ENCODE data around the gene BRD8.
"Not testable (repeated sequence)": the region's sequence is repeated elsewhere in the genome, so short reads cannot be mapped to it uniquely, and the experiment has no call there.

BRD8 gene

GRCh38 chr5:138186002-138186447 lies 7.6 kb upstream of the BRD8 start:
- H3K27me3 Mint-ChIP-seq = no peaks in the 10 kb centered on the region
- DNase-seq (ENCODE audit: low spot score in 2 of 2) = no peak

GRCh38 chr5:138182808-138183207 lies 4.4 kb upstream of the BRD8 start:
- Mint-ChIP-seq H3K4me3 (no peak overlapping the region), H3K27me3 (no peaks in the 10 kb centered on the region), H3K27ac (ENCODE audit: low read depth) (no peak overlapping the region), H3K36me3 (ENCODE audit: insufficient read depth) (peaks cover 16% of the 10 kb centered on the region), H3K4me1 (no peaks in the 10 kb centered on the region), H3K9me3 (no peaks in the 10 kb centered on the region)
- DNase-seq (ENCODE audit: low spot score in 2 of 2) (no peak), ATAC-seq (replicated peaks; ENCODE audit: extremely low read depth, poor library complexity, severe bottlenecking) (no peak)

More at GRCh38 chr5:138186002-138186447, 7.6 kb upstream of the BRD8 start:
- no peaks in the 10 kb centered on the region for H3K9me3 Mint-ChIP-seq
- peaks cover 41% of the 10 kb centered on the region for H3K36me3 Mint-ChIP-seq (ENCODE audit: insufficient read depth)
- H3K4me1 Mint-ChIP-seq = no peaks in the 10 kb centered on the region
- no peak overlapping the region for H3K27ac Mint-ChIP-seq (ENCODE audit: low read depth)
- ATAC-seq (replicated peaks; ENCODE audit: extremely low read depth, poor library complexity, severe bottlenecking) = no peak
- no peak overlapping the region for H3K4me3 Mint-ChIP-seq

GRCh38 chr5:138180841-138181240 lies 2.4 kb upstream of the BRD8 start:
- Mint-ChIP-seq H3K4me3 (no peak overlapping the region), H3K36me3 (ENCODE audit: insufficient read depth) (peaks cover 4% of the 10 kb centered on the region), H3K9me3 (no peaks in the 10 kb centered on the region), H3K27me3 (no peaks in the 10 kb centered on the region), H3K27ac (ENCODE audit: low read depth) (no peak overlapping the region), H3K4me1 (no peaks in the 10 kb centered on the region)
- DNase-seq (ENCODE audit: low spot score in 2 of 2) = no peak
- ATAC-seq (replicated peaks; ENCODE audit: extremely low read depth, poor library complexity, severe bottlenecking) = no peak

GRCh38 chr5:138180183-138180782 lies 1.9 kb upstream of the BRD8 start:
- no peak overlapping the region for H3K27ac Mint-ChIP-seq (ENCODE audit: low read depth)
- H3K4me1 Mint-ChIP-seq = no peaks in the 10 kb centered on the region
- H3K27me3 Mint-ChIP-seq = no peaks in the 10 kb centered on the region
- DNase-seq (ENCODE audit: low spot score in 2 of 2) = no peak
- H3K9me3 Mint-ChIP-seq = no peaks in the 10 kb centered on the region
- H3K36me3 Mint-ChIP-seq (ENCODE audit: insufficient read depth) = peaks cover 2% of the 10 kb centered on the region
- no peak overlapping the region for H3K4me3 Mint-ChIP-seq
- no peak for ATAC-seq (replicated peaks; ENCODE audit: extremely low read depth, poor library complexity, severe bottlenecking)

GRCh38 chr5:138179277-138179857 lies 937 bp upstream of the BRD8 start:
- no peaks in the 10 kb centered on the region for H3K4me1 Mint-ChIP-seq
- no peak overlapping the region for H3K27ac Mint-ChIP-seq (ENCODE audit: low read depth)
- H3K9me3 Mint-ChIP-seq = no peaks in the 10 kb centered on the region
- H3K27me3 Mint-ChIP-seq = no peaks in the 10 kb centered on the region
- DNase-seq (ENCODE audit: low spot score in 2 of 2) = no peak
- H3K4me3 Mint-ChIP-seq = no peak overlapping the region
- no peak for ATAC-seq (replicated peaks; ENCODE audit: extremely low read depth, poor library complexity, severe bottlenecking)
- H3K36me3 Mint-ChIP-seq (ENCODE audit: insufficient read depth) = peaks cover 6% of the 10 kb centered on the region

GRCh38 chr5:138177941-138178515 lies 402 bp downstream of the BRD8 start:
- no peak overlapping the region for H3K4me3 Mint-ChIP-seq
- DNase-seq (ENCODE audit: low spot score in 2 of 2) (no peak), ATAC-seq (replicated peaks; ENCODE audit: extremely low read depth, poor library complexity, severe bottlenecking) (peak; percentile 35)
- H3K27ac Mint-ChIP-seq (ENCODE audit: low read depth) = no peak overlapping the region
- peaks cover 11% of the 10 kb centered on the region for H3K36me3 Mint-ChIP-seq (ENCODE audit: insufficient read depth)
- H3K27me3 Mint-ChIP-seq = no peaks in the 10 kb centered on the region
- no peaks in the 10 kb centered on the region for H3K9me3 Mint-ChIP-seq
- peaks cover 7% of the 10 kb centered on the region for H3K4me1 Mint-ChIP-seq

GRCh38 chr5:138170299-138170698 lies 8.1 kb downstream of the BRD8 start:
- DNase-seq (ENCODE audit: low spot score in 2 of 2) = no peak
- no peak overlapping the region for H3K4me3 Mint-ChIP-seq
- no peaks in the 10 kb centered on the region for H3K27me3 Mint-ChIP-seq
- no peak overlapping the region for H3K27ac Mint-ChIP-seq (ENCODE audit: low read depth)
- H3K4me1 Mint-ChIP-seq = peaks cover 12% of the 10 kb centered on the region
- H3K36me3 Mint-ChIP-seq (ENCODE audit: insufficient read depth) = peaks cover 73% of the 10 kb centered on the region
- H3K9me3 Mint-ChIP-seq = no peaks in the 10 kb centered on the region
- no peak for ATAC-seq (replicated peaks; ENCODE audit: extremely low read depth, poor library complexity, severe bottlenecking)

GRCh38 chr5:138169124-138169523 lies 9.3 kb downstream of the BRD8 start:
- DNase-seq (ENCODE audit: low spot score in 2 of 2) = no peak
- H3K27ac Mint-ChIP-seq (ENCODE audit: low read depth) = no peak overlapping the region
- no peak for ATAC-seq (replicated peaks; ENCODE audit: extremely low read depth, poor library complexity, severe bottlenecking)
- peaks cover 12% of the 10 kb centered on the region for H3K4me1 Mint-ChIP-seq
- no peaks in the 10 kb centered on the region for H3K27me3 Mint-ChIP-seq
- H3K9me3 Mint-ChIP-seq = no peaks in the 10 kb centered on the region
- H3K4me3 Mint-ChIP-seq = no peak overlapping the region
- H3K36me3 Mint-ChIP-seq (ENCODE audit: insufficient read depth) = peaks cover 79% of the 10 kb centered on the region

- H3K4me1 Mint-ChIP-seq = no peaks in the 10 kb centered on the region
- ATAC-seq (replicated peaks; ENCODE audit: extremely low read depth, poor library complexity, severe bottlenecking) (no peak), DNase-seq (ENCODE audit: low spot score in 2 of 2) (no peak)
- no peak overlapping the region for H3K27ac Mint-ChIP-seq (ENCODE audit: low read depth)
- peaks cover 93% of the 10 kb centered on the region for H3K36me3 Mint-ChIP-seq (ENCODE audit: insufficient read depth)
- H3K9me3 Mint-ChIP-seq = no peaks in the 10 kb centered on the region
- no peak overlapping the region for H3K4me3 Mint-ChIP-seq
- no peaks in the 10 kb centered on the region for H3K27me3 Mint-ChIP-seq
These were observed 14.7 kb downstream of the BRD8 start for GRCh38 chr5:138163721-138164120.

GRCh38 chr5:138160706-138161105 lies 17.7 kb downstream of the BRD8 start:
- H3K9me3 Mint-ChIP-seq = no peaks in the 10 kb centered on the region
- peaks cover 87% of the 10 kb centered on the region for H3K36me3 Mint-ChIP-seq (ENCODE audit: insufficient read depth)
- no peak overlapping the region for H3K4me3 Mint-ChIP-seq
- DNase-seq (ENCODE audit: low spot score in 2 of 2) (no peak), ATAC-seq (replicated peaks; ENCODE audit: extremely low read depth, poor library complexity, severe bottlenecking) (no peak)
- no peaks in the 10 kb centered on the region for H3K4me1 Mint-ChIP-seq
- H3K27me3 Mint-ChIP-seq = no peaks in the 10 kb centered on the region
- no peak overlapping the region for H3K27ac Mint-ChIP-seq (ENCODE audit: low read depth)

GRCh38 chr5:138159666-138160065 lies 18.8 kb downstream of the BRD8 start:
- ATAC-seq (replicated peaks; ENCODE audit: extremely low read depth, poor library complexity, severe bottlenecking) (no peak), DNase-seq (ENCODE audit: low spot score in 2 of 2) (no peak)
- Mint-ChIP-seq H3K27me3 (no peaks in the 10 kb centered on the region), H3K36me3 (ENCODE audit: insufficient read depth) (peaks cover 77% of the 10 kb centered on the region), H3K9me3 (no peaks in the 10 kb centered on the region), H3K4me1 (no peaks in the 10 kb centered on the region), H3K27ac (ENCODE audit: low read depth) (no peak overlapping the region), H3K4me3 (no peak overlapping the region)

GRCh38 chr5:138157626-138158025 lies 20.8 kb downstream of the BRD8 start:
- Mint-ChIP-seq H3K36me3 (ENCODE audit: insufficient read depth) (peaks cover 57% of the 10 kb centered on the region), H3K27ac (ENCODE audit: low read depth) (no peak overlapping the region), H3K27me3 (no peaks in the 10 kb centered on the region), H3K4me3 (no peak overlapping the region), H3K4me1 (no peaks in the 10 kb centered on the region), H3K9me3 (no peaks in the 10 kb centered on the region)
- ATAC-seq (replicated peaks; ENCODE audit: extremely low read depth, poor library complexity, severe bottlenecking) (no peak), DNase-seq (ENCODE audit: low spot score in 2 of 2) (no peak)

- not testable (repeated sequence) for H3K4me1 Mint-ChIP-seq; H3K9me3 Mint-ChIP-seq; DNase-seq (ENCODE audit: low spot score in 2 of 2); H3K27me3 Mint-ChIP-seq; H3K4me3 Mint-ChIP-seq; H3K27ac Mint-ChIP-seq (ENCODE audit: low read depth); ATAC-seq (replicated peaks; ENCODE audit: extremely low read depth, poor library complexity, severe bottlenecking)
- peaks cover 42% of the 10 kb centered on the region for H3K36me3 Mint-ChIP-seq (ENCODE audit: insufficient read depth)
These were observed 22.5 kb downstream of the BRD8 start for GRCh38 chr5:138155977-138156376.
